ENCODE measurements around the gene BMP2K. TPM values are rescaled to one million over a fixed set of nuclear protein-coding genes. Genes with fewer than 3 reads are reported as not detected.

BMP2K gene
- total RNA-seq, 2 experiments from 2014 or later = 43.4 to 61.1 TPM

DNA sequence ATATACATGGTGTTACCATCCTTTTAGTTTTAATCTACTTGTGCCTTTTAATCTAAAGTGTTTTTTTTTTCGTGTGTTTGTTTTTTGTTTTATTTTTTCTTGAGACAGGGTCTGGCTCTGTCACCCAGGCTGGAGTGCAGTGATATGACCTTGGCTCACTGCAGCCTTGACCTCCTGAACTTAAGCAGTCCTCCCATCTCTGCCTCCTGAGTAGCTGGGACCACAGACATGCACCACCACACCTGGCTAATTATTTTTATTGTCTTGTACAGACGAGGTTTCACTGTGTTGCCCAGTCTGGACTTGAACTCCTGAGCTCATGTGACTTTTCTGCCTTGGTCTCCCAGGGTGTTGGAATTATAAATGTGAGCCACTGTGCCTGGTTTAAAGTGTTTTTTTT is 33.1 kb downstream of the BMP2K start:
- H3K4me3 ChIP-seq (ENCODE audit: low read depth, low read length, poor library complexity, severe bottlenecking) = no peak overlapping the region
- H4K20me1 ChIP-seq (ENCODE audit: insufficient read depth, low read length) = no peaks in the 10 kb centered on the region
- no peak overlapping the region for H3K27ac ChIP-seq (ENCODE audit: low read depth, low read length, poor library complexity, severe bottlenecking)
- intact Hi-C loops (cut with micrococcal nuclease; ENCODE audit: unreplicated experiment) = no loop called here
- peaks cover 42% of the 10 kb centered on the region for H3K36me3 ChIP-seq (ENCODE audit: insufficient read depth, low read length)
- no TSS peak for BruUV-seq (replicated peaks)
- no peaks in the 10 kb centered on the region for H3K9me2 ChIP-seq (ENCODE audit: insufficient read depth, low read length)
- H3K9me3 ChIP-seq (ENCODE audit: low read length) = peaks cover 28% of the 10 kb centered on the region; the same call in 1 of the 2 replicates
- no peak for DNase-seq (ENCODE audit: low spot score)
- no peak overlapping the region for H2AFZ ChIP-seq (ENCODE audit: low read length)
- H3K4me1 ChIP-seq (ENCODE audit: insufficient read depth, low read length, poor library complexity, severe bottlenecking) = peaks cover 39% of the 10 kb centered on the region
- peaks cover 81% of the 10 kb centered on the region for H3K79me2 ChIP-seq (ENCODE audit: insufficient read depth, low read depth, low read length)
- CTCF ChIA-PET (ENCODE audit: unreplicated experiment) = no interaction called here
- POLR2A ChIA-PET = interaction anchor here (0.6 to 4.7 kb wide), 12 partner anchors 8 to 223 kb away, joined by 3 to 37 read pairs (median 4); no protein-coding TSS in a partner anchor
- no peak overlapping the region for H3K4me2 ChIP-seq (ENCODE audit: low read length)
- TF ChIP-seq, protein P1, sequence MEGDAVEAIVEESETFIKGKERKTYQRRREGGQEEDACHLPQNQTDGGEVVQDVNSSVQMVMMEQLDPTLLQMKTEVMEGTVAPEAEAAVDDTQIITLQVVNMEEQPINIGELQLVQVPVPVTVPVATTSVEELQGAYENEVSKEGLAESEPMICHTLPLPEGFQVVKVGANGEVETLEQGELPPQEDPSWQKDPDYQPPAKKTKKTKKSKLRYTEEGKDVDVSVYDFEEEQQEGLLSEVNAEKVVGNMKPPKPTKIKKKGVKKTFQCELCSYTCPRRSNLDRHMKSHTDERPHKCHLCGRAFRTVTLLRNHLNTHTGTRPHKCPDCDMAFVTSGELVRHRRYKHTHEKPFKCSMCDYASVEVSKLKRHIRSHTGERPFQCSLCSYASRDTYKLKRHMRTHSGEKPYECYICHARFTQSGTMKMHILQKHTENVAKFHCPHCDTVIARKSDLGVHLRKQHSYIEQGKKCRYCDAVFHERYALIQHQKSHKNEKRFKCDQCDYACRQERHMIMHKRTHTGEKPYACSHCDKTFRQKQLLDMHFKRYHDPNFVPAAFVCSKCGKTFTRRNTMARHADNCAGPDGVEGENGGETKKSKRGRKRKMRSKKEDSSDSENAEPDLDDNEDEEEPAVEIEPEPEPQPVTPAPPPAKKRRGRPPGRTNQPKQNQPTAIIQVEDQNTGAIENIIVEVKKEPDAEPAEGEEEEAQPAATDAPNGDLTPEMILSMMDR (conservative IDR thresholded peaks at IDR 0.05; ENCODE audit: low read length) = no peak
- TF ChIP-seq EZH2phosphoT487 (IDR thresholded peaks at IDR 0.05; ENCODE audit: borderline replicate concordance, low read depth, low read length) = no peak

GRCh38 chr4:78809928-78810835 is 34.0 kb downstream of the BMP2K start:
- CTCF ChIA-PET (ENCODE audit: unreplicated experiment) = interaction anchor here (0.7 kb wide), 1 partner anchor 64 kb away, joined by 3 read pairs; no protein-coding TSS in a partner anchor
- peaks cover 21% of the 10 kb centered on the region; the same call in 1 of the 2 replicates for H3K9me3 ChIP-seq (ENCODE audit: low read length)
- H3K36me3 ChIP-seq (ENCODE audit: insufficient read depth, low read length) = peaks cover 40% of the 10 kb centered on the region
- no peak for DNase-seq (ENCODE audit: low spot score)
- no peak overlapping the region for H3K4me3 ChIP-seq (ENCODE audit: low read depth, low read length, poor library complexity, severe bottlenecking)
- intact Hi-C loops (cut with micrococcal nuclease; ENCODE audit: unreplicated experiment) = no loop called here
- H3K27ac ChIP-seq (ENCODE audit: low read depth, low read length, poor library complexity, severe bottlenecking) = no peak overlapping the region
- no peak overlapping the region for H2AFZ ChIP-seq (ENCODE audit: low read length)
- POLR2A ChIA-PET = interaction anchor here (0.5 to 4.7 kb wide), 24 partner anchors 9 to 526 kb away, joined by 3 to 37 read pairs (median 4); no protein-coding TSS in a partner anchor
- H4K20me1 ChIP-seq (ENCODE audit: insufficient read depth, low read length) = no peaks in the 10 kb centered on the region
- H3K4me2 ChIP-seq (ENCODE audit: low read length) = 0 out of 2 replicates have a peak overlapping the region, but pooled peaks have one; percentile 3
- no peaks in the 10 kb centered on the region for H3K9me2 ChIP-seq (ENCODE audit: insufficient read depth, low read length)
- TF ChIP-seq EZH2phosphoT487 (IDR thresholded peaks at IDR 0.05; ENCODE audit: borderline replicate concordance, low read depth, low read length) = no peak
- TF ChIP-seq, protein P1 (conservative IDR thresholded peaks at IDR 0.05; ENCODE audit: low read length) = no peak
- H3K79me2 ChIP-seq (ENCODE audit: insufficient read depth, low read depth, low read length) = peaks cover 72% of the 10 kb centered on the region
- H3K4me1 ChIP-seq (ENCODE audit: insufficient read depth, low read length, poor library complexity, severe bottlenecking) = peaks cover 39% of the 10 kb centered on the region
- no TSS peak for BruUV-seq (replicated peaks)
